HG03095 (cell line): ENCODE results near the gene NUDT6.
"Not testable (repeated sequence)": the region's sequence is repeated elsewhere in the genome, so short reads cannot be mapped to it uniquely, and the experiment has no call there.

Experiments used
- ATAC-seq: cut with Tn5 transposase; IDR thresholded peaks from one replicate; pipeline ENCODE4 v1.9.1; 2021; ENCODE audit warnings: moderate library complexity; ENCODE audit not compliant: unreplicated experiment

NUDT6 gene

GRCh38 chr4:122876456-122876855, 45.9 kb downstream of the NUDT6 start:
- ATAC-seq = no peak

- no peak for ATAC-seq
These were observed 46.4 kb downstream of the NUDT6 start for GRCh38 chr4:122875949-122876348.

GRCh38 chr4:122873821-122874593, 48.4 kb downstream of the NUDT6 start:
- ATAC-seq = no peak

- ATAC-seq = no peak
These were observed 49.3 kb downstream of the NUDT6 start for GRCh38 chr4:122873146-122873545.

- ATAC-seq = not testable (repeated sequence)
These were observed 54.2 kb downstream of the NUDT6 start for GRCh38 chr4:122868235-122868634.

- ATAC-seq = no peak
These were observed 57.0 kb downstream of the NUDT6 start for GRCh38 chr4:122865425-122865824.

- ATAC-seq = no peak
These were observed 58.8 kb downstream of the NUDT6 start for GRCh38 chr4:122863639-122864038.

- no peak for ATAC-seq
These were observed 61.0 kb downstream of the NUDT6 start for GRCh38 chr4:122861172-122861943.

- ATAC-seq = no peak
These were observed 63.7 kb downstream of the NUDT6 start for GRCh38 chr4:122858705-122859104.

- ATAC-seq = no peak
These were observed 65.2 kb downstream of the NUDT6 start for GRCh38 chr4:122857160-122857559.

GRCh38 chr4:122855353-122855890, 67.0 kb downstream of the NUDT6 start:
- ATAC-seq = no peak

GRCh38 chr4:122854447-122855352, 67.7 kb downstream of the NUDT6 start:
- ATAC-seq = no peak

GRCh38 chr4:122851568-122851967, 70.8 kb downstream of the NUDT6 start:
- ATAC-seq = no peak

- ATAC-seq = not testable (repeated sequence)
These were observed 72.6 kb downstream of the NUDT6 start for GRCh38 chr4:122849789-122850188.

GRCh38 chr4:122847931-122848330, 74.5 kb downstream of the NUDT6 start:
- no peak for ATAC-seq

- ATAC-seq = no peak
These were observed 76.6 kb downstream of the NUDT6 start for GRCh38 chr4:122845760-122846159.

GRCh38 chr4:122845066-122845465, 77.3 kb downstream of the NUDT6 start:
- ATAC-seq = no peak

GRCh38 chr4:122844391-122844790, 78.0 kb downstream of the NUDT6 start:
- ATAC-seq = not testable (repeated sequence)

- no peak for ATAC-seq
These were observed 79.3 kb downstream of the NUDT6 start for GRCh38 chr4:122842984-122843531.
